ENCODE measurements around the gene LRRC9. TPM values are rescaled to one million over a fixed set of nuclear protein-coding genes. Genes with fewer than 3 reads are reported as not detected.
A peak's percentile ranks its signal among the peaks of the same experiment; 100 is the strongest.
"Not testable (repeated sequence)": the region's sequence is repeated elsewhere in the genome, so short reads cannot be mapped to it uniquely, and the experiment has no call there.

LRRC9 gene
- total and polyA plus RNA-seq, 4 experiments from 2014 or later: 0.47 TPM; not detected in 3

DNA sequence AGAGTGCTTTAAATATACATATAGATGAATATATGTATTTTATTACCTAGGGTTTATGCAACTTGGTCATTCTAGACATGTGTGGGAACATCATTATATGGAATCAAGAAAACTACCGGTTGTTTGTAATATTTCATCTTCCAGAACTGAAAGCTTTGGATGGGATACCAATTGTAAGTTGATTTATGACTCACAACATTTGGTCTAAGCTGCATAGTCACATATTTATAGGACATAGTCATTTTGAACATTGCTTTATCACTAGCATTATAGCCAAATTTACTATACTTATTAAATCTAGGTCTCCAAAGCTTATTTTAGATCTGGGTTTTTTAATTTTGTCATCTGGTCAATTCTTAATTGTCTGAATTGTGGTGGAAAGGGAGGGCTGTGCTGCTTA lies 88.1 kb downstream of the LRRC9 start:
- intact Hi-C loops (cut with micrococcal nuclease): no loop called here
- Mint-ChIP-seq H3K4me1 (no peaks in the 10 kb centered on the region), H3K36me3 (no peaks in the 10 kb centered on the region), H3K4me3 (no peak overlapping the region), H3K9me3 (peaks cover 0 to 13% (median 8%) of the 10 kb centered on the region in 8 donors), H3K27ac (no peak overlapping the region), H3K27me3 (peaks cover 11 to 12% of the 10 kb centered on the region in 2 donors)
- H3K4me1 ChIP-seq (ENCODE audit: insufficient read depth, low read length): no peaks in the 10 kb centered on the region
- no peak overlapping the region for H3K27ac ChIP-seq (ENCODE audit: low read depth, low read length)
- CTCF ChIA-PET (ENCODE audit: partially characterized antibody): no interaction called here
- H3K4me3 ChIP-seq (ENCODE audit: low read length in 2 of 2): no peak overlapping the region
- POLR2A ChIA-PET (ENCODE audit: partially characterized antibody): no interaction called here
- no peak for DNase-seq
- H3K36me3 ChIP-seq (ENCODE audit: insufficient read depth, low read length): no peaks in the 10 kb centered on the region
- no peaks in the 10 kb centered on the region for H3K27me3 ChIP-seq (ENCODE audit: insufficient read depth, low read length)
- H3K9me3 ChIP-seq (ENCODE audit: control insufficient read depth in 1 of 2, low read length in 2 of 2): no peaks in the 10 kb centered on the region

DNA sequence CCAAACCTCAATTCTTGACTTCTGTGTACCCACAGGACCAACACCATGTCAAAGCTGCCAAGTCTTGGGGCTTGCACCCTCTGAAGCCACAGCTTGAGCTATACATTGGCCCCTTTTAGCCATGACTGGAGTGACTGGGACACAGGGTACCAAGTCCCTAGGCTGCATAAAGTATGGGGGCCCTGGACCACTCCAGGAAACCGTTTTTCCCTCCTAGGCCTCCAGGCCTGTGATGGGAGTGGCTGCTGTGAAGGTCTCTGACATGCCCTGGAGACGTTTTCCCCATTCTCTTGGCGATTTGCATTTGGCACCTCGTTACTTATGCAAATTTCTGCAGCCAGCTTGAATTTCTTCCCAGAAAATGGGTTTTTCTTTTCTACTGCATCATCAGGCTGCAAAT lies 90.3 kb downstream of the LRRC9 start:
- H3K27me3 Mint-ChIP-seq: peaks cover 10 to 11% of the 10 kb centered on the region in 2 donors
- H3K27me3 ChIP-seq (ENCODE audit: insufficient read depth, low read length); H3K4me3 Mint-ChIP-seq; DNase-seq; POLR2A ChIA-PET (ENCODE audit: partially characterized antibody); CTCF ChIA-PET (ENCODE audit: partially characterized antibody); intact Hi-C loops (cut with micrococcal nuclease); H3K4me3 ChIP-seq (ENCODE audit: low read length in 2 of 2); H3K27ac ChIP-seq (ENCODE audit: low read depth, low read length); H3K4me1 ChIP-seq (ENCODE audit: insufficient read depth, low read length); H3K27ac Mint-ChIP-seq; H3K9me3 ChIP-seq (ENCODE audit: control insufficient read depth in 1 of 2, low read length in 2 of 2); H3K4me1 Mint-ChIP-seq; H3K36me3 ChIP-seq (ENCODE audit: insufficient read depth, low read length); H3K36me3 Mint-ChIP-seq: not testable (repeated sequence)
- H3K9me3 Mint-ChIP-seq: peaks cover 0 to 21% (median 11%) of the 10 kb centered on the region in 8 donors

DNA sequence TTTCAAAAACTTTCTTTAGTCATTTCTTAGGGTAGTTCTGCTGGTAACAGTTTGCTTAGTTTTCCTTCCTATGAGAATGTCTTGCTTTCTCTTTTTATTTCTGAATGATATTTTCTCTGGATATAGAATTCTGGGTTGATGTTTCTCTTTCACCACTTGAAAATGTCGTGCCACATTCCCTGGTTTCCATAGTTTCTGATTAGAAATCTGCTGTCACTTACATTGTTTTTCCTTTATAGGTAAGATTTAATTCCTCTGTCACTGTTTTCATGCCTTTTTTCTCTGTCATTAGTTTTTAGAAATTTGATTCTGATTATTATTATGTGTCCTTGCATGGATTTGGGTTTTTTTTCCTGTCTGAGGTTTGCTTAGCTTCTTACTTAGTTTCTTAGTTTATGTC lies 94.5 kb downstream of the LRRC9 start:
- Mint-ChIP-seq H3K4me3 (no peak overlapping the region), H3K9me3 (peaks cover 0 to 16% (median 9%) of the 10 kb centered on the region in 8 donors), H3K27me3 (peaks cover 4 to 6% of the 10 kb centered on the region in 2 donors), H3K4me1 (no peaks in the 10 kb centered on the region), H3K36me3 (no peaks in the 10 kb centered on the region), H3K27ac (no peak overlapping the region)
- H3K36me3 ChIP-seq (ENCODE audit: insufficient read depth, low read length): no peaks in the 10 kb centered on the region
- no peak overlapping the region for H3K27ac ChIP-seq (ENCODE audit: low read depth, low read length)
- H3K4me1 ChIP-seq (ENCODE audit: insufficient read depth, low read length): no peaks in the 10 kb centered on the region
- no peak overlapping the region for H3K4me3 ChIP-seq (ENCODE audit: low read length in 2 of 2)
- POLR2A ChIA-PET (ENCODE audit: partially characterized antibody): no interaction called here
- no peaks in the 10 kb centered on the region for H3K9me3 ChIP-seq (ENCODE audit: control insufficient read depth in 1 of 2, low read length in 2 of 2)
- CTCF ChIA-PET (ENCODE audit: partially characterized antibody): no interaction called here
- no peaks in the 10 kb centered on the region for H3K27me3 ChIP-seq (ENCODE audit: insufficient read depth, low read length)
- intact Hi-C loops (cut with micrococcal nuclease): no loop called here
- no peak for DNase-seq

GRCh38 chr14:60021619-60022018 lies 101.7 kb downstream of the LRRC9 start:
- Histone ChIP-seq H3K27ac (ENCODE audit: low read depth, low read length) (no peak overlapping the region), H3K4me1 (ENCODE audit: insufficient read depth, low read length) (no peaks in the 10 kb centered on the region), H3K4me3 (ENCODE audit: low read length in 2 of 2) (no peak overlapping the region), H3K9me3 (ENCODE audit: control insufficient read depth in 1 of 2, low read length in 2 of 2) (no peaks in the 10 kb centered on the region), H3K36me3 (ENCODE audit: insufficient read depth, low read length) (no peaks in the 10 kb centered on the region), H3K27me3 (ENCODE audit: insufficient read depth, low read length) (no peaks in the 10 kb centered on the region)
- Mint-ChIP-seq H3K36me3 (no peaks in the 10 kb centered on the region), H3K4me1 (no peaks in the 10 kb centered on the region), H3K9me3 (peaks cover 0 to 6% (median 0%) of the 10 kb centered on the region in 8 donors), H3K4me3 (no peak overlapping the region), H3K27ac (no peak overlapping the region), H3K27me3 (peaks cover 3 to 7% of the 10 kb centered on the region in 2 donors)
- intact Hi-C loops (cut with micrococcal nuclease): no loop called here
- no peak for DNase-seq
- CTCF ChIA-PET (ENCODE audit: partially characterized antibody): no interaction called here
- POLR2A ChIA-PET (ENCODE audit: partially characterized antibody): no interaction called here

DNA sequence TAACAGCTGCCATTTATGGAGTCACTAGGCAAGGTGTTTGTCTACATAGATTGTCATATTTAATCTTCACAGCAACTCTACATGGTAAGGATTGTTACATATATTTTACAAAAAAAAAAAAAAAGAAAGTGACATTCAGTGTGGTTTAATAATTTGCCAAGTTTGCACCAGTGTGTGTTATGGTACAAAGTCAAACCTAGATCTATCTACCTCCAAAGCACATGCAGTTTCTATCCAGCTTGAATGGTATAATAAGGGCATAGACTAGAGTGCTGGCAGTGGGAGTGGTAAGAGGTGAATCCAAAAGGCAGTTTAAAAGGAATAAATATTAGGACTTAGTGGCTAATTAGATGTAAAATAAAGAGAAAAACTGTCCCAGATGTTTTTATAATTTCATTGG lies 105.6 kb downstream of the LRRC9 start:
- Histone ChIP-seq H3K9me3 (ENCODE audit: control insufficient read depth in 1 of 2, low read length in 2 of 2) (no peaks in the 10 kb centered on the region), H3K4me3 (ENCODE audit: low read length in 2 of 2) (no peak overlapping the region), H3K27me3 (ENCODE audit: insufficient read depth, low read length) (no peaks in the 10 kb centered on the region), H3K4me1 (ENCODE audit: insufficient read depth, low read length) (no peaks in the 10 kb centered on the region), H3K36me3 (ENCODE audit: insufficient read depth, low read length) (no peaks in the 10 kb centered on the region), H3K27ac (ENCODE audit: low read depth, low read length) (no peak overlapping the region)
- DNase-seq: no peak
- intact Hi-C loops (cut with micrococcal nuclease): no loop called here
- ChIA-PET CTCF (ENCODE audit: partially characterized antibody) (no interaction called here), POLR2A (ENCODE audit: partially characterized antibody) (interaction anchor here (0.7 kb wide), 1 partner anchor 83 kb away, joined by 3 read pairs; no protein-coding TSS in a partner anchor)
- Mint-ChIP-seq H3K9me3 (peaks cover 0 to 6% (median 0%) of the 10 kb centered on the region in 8 donors), H3K4me3 (no peak overlapping the region), H3K27ac (no peak overlapping the region), H3K36me3 (no peaks in the 10 kb centered on the region), H3K27me3 (peaks cover 3 to 6% of the 10 kb centered on the region in 2 donors), H3K4me1 (no peaks in the 10 kb centered on the region)

GRCh38 chr14:60035177-60035576 lies 115.2 kb downstream of the LRRC9 start:
- CTCF ChIA-PET (ENCODE audit: partially characterized antibody): no interaction called here
- POLR2A ChIA-PET (ENCODE audit: partially characterized antibody): no interaction called here
- H3K9me3 Mint-ChIP-seq: peaks cover 0 to 12% (median 7%) of the 10 kb centered on the region in 8 donors

GRCh38 chr14:60047976-60048375 lies 128.0 kb downstream of the LRRC9 start:
- peaks cover 14% of the 10 kb centered on the region for H3K4me1 ChIP-seq (ENCODE audit: insufficient read depth, low read length)
- H3K36me3 Mint-ChIP-seq; H3K4me3 ChIP-seq (ENCODE audit: low read length in 2 of 2); CTCF ChIA-PET (ENCODE audit: partially characterized antibody); H3K27me3 ChIP-seq (ENCODE audit: insufficient read depth, low read length); intact Hi-C loops (cut with micrococcal nuclease); POLR2A ChIA-PET (ENCODE audit: partially characterized antibody); H3K36me3 ChIP-seq (ENCODE audit: insufficient read depth, low read length); H3K27ac ChIP-seq (ENCODE audit: low read depth, low read length); H3K9me3 ChIP-seq (ENCODE audit: control insufficient read depth in 1 of 2, low read length in 2 of 2): not testable (repeated sequence)
- Mint-ChIP-seq H3K27ac (peak overlapping the region in 2 of 7 donors; percentile 14 to 17), H3K4me1 (peaks cover 11 to 35% (median 21%) of the 10 kb centered on the region in 4 donors), H3K9me3 (peaks cover 0 to 28% (median 18%) of the 10 kb centered on the region in 8 donors), H3K27me3 (peaks cover 8 to 15% of the 10 kb centered on the region in 2 donors), H3K4me3 (peak overlapping the region in 3 of 8 donors; percentile 8 to 65 (median 32))
- DNase-seq: peak in 1 of 5 donors; percentile 8

More at GRCh38 chr14:60035177-60035576, 115.2 kb downstream of the LRRC9 start:
- Mint-ChIP-seq H3K4me3 (no peak overlapping the region), H3K4me1 (no peaks in the 10 kb centered on the region), H3K36me3 (no peaks in the 10 kb centered on the region), H3K27me3 (peaks cover 2 to 8% of the 10 kb centered on the region in 2 donors), H3K27ac (no peak overlapping the region)
- Histone ChIP-seq H3K27ac (ENCODE audit: low read depth, low read length) (no peak overlapping the region), H3K4me3 (ENCODE audit: low read length in 2 of 2) (no peak overlapping the region), H3K27me3 (ENCODE audit: insufficient read depth, low read length) (no peaks in the 10 kb centered on the region), H3K36me3 (ENCODE audit: insufficient read depth, low read length) (no peaks in the 10 kb centered on the region), H3K4me1 (ENCODE audit: insufficient read depth, low read length) (no peaks in the 10 kb centered on the region), H3K9me3 (ENCODE audit: control insufficient read depth in 1 of 2, low read length in 2 of 2) (no peaks in the 10 kb centered on the region)
- no peak for DNase-seq
- intact Hi-C loops (cut with micrococcal nuclease): no loop called here
